Stimulated activated CD8-positive, alpha-beta memory T cell treated with anti-CD3 and anti-CD28 coated beads, Interleukin-7, amount 100 ng/mL, for 24 hours (primary cell): Measurements from ENCODE around the gene CCNY.
"Not testable (repeated sequence)": the region's sequence is repeated elsewhere in the genome, so short reads cannot be mapped to it uniquely, and the experiment has no call there.

ENCODE experiments used
- DNase-seq: peaks from one replicate; pipeline ENCODE4 v3.0.0-alpha.2; 2020; ENCODE audit warnings: low read depth

The CCNY gene

DNA sequence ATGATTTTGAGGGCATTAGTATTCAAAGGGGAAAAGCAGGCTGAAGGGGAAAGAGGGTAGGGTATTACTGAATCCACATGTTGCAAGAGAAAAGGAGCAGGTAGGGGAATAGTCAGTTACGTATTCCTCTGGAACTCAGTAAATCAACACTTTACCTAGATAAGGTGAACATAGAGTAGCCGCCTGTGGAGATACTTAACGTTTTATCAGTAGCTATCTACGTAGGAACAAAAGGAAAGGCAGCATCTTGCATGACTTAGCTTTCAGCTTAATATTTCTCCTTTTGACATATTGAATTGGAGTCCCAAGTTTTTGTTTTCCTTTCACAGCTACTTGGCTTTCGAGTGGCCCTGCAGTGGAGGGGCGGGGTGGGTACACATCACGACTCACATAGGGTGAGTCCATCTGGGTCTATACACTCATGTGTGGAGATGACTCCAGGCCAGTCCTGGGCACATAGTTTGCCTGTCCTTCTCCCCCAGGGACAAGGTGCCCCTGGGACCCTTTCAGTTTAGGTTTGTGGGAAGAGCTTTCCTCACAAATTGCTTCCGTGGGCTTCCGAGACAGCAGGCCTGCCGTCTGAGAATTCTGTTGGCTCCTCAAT lies 48.1 kb downstream of the CCNY start:
- no peak for DNase-seq

DNA sequence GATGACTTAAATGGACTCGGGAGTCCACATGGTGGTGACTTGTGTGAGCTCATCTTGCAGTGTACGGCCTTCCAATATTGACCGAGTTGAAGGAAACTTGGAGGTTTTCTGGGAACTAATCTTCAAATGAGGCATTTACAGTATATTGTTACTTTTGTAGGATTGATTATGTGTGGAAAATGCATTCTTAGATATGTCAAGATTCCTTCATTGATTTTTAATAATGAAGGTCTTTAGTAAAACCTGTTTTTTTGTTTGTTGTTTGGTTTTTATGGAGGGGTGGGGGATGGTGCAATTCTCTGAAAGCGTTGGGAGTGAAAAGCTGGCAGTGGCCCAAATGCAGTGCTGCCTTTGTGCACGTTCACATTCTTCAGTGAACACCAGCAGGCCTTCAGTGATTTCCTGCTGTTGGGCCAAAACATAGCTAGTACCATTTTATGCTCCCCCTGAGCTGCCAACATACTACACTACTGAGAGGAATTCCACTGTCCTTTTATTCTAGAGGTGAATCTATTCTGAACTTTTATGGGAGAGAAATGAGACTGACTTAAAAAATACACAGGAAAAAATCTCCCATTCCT lies 50.4 kb downstream of the CCNY start:
- no peak for DNase-seq

DNA sequence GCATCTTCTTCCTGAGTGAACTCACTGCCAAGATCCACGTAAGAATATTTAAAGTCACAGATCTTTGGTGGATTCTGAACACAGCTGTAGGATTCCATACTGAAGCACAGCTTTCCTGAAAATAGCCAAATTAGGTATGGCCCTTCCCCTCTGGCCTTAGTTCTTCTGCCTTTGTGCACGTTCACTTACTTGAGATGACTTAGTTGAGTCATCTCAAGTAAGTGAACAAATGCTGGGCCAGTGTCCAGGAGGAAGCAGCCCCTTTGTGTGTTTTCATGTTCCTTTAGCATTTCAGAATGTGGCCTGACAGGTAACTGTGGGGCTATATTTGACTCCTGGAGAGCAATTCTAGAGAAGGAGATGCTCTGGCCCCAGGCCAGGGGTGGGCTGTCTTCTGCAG lies 51.5 kb downstream of the CCNY start:
- DNase-seq = no peak

DNA sequence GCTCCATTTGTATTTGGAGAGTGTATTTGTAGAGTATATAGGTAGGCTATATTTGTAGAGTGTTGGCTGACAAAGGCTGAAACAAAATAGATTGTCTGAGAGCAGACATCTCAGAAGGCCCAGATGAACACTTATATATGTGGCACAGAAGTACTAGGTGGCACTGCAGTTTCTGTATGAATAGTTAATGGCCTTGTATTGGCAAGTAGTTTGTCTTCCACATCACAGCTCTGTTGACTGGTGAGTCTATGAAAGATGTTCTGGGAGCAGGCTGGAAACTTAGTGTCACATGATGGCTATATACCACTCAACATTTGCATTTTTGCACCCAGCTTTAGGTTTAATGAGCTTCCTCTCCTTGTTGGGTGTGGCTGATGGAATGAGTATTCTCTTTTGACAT lies 51.9 kb downstream of the CCNY start:
- DNase-seq = no peak

DNA sequence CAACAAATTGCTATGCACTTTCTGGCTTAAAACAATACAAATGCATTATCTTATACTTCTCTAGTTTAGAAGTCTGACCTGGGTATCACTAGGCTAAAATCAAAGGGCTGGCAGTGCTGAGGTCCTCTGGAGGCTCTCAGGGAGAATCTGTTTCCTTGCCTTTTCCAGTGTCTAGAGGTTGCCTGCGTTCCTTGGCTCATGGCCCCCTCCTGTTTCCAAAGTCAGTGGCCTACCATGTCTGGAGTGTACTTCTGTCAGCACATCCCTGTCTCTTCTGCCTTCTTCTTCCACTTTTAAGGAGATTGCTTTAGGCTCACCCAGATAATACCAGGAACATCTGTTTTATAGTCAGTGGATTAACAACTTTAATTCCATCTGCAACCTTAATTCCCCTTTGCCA lies 52.4 kb downstream of the CCNY start:
- DNase-seq = no peak

DNA sequence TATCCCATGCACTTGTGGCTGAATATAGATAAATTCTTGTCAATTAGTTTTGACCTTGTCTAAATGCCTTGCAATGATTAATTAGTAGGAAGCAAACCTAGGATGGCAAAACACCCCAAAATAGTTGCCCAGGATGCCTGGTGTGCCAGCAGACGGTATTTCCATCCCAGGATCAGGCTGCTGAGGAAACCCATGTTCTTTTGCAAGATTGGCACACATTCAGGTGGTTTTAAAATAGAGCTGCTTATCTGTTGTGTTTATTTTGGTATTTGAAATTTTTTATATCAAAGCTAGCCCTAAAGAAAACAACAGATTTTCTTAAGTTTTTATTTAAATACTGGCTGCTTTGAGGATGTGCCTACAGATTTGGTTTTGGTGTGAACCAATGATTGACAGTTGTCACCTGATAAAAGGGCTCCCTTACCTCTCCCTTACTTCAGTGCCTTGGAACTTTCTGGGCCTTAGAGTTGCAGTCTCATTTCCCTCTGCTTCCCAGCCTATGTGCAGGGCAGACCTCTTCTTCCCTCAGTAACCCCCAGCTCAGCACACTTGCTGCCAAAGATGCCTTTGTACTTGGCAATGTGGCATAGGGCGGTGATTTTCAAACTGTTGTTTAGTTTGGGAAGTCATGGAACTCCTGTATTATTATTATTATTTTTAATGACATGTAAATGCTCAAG lies 54.0 kb downstream of the CCNY start:
- DNase-seq = no peak

DNA sequence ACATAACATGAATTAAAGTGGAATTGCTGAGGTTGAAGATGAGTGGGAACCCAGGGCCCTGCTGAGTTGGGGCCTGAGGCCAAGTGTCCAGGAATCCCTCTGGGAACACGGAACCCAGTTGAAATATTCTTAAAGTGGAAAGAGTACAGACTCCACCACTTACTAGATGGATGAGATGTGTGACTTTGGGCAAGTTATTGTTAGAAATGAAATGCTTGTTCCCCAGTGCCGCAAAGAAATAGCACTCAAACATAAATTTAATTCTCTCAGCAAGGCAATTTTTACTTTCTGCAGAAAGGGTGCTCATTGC lies 54.5 kb downstream of the CCNY start:
- DNase-seq = no peak

DNA sequence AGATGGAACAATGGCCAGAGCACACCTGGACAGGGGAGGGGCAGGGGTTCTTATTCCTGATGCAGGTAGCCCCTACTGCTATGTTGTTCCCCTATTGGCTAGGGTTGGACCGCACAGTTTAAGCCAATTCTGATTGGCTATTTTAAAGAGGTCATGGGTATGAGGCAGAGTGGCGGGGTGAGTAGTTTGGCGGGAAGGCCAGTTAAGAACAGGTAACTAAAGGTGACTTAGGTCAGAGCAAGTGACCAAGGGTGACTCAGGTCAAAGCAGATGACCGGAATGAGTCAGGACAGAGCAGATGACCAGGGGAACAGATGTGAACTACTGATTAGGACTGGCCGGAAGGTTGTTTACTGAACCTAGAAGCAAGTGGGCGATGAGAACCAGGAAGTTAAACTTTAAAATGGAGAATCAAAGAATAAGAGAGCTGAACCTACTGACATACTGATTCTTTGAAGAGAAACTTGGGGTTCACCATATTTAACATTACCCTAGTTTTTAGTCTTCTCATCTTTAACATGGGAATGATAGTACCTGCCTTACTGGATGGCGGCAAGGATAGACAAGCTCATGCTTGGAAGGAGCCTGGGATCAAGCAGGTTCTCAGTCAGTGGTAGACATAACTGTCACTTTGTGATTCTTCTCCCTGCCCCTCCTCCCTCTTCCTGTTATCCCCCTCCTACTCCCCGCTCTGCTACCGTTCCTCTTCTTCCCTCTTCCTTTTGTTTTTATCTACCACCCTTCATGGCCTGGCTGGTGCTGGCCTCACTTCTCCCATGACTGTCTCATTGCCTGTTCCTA lies 55.0 kb downstream of the CCNY start:
- no peak for DNase-seq

DNA sequence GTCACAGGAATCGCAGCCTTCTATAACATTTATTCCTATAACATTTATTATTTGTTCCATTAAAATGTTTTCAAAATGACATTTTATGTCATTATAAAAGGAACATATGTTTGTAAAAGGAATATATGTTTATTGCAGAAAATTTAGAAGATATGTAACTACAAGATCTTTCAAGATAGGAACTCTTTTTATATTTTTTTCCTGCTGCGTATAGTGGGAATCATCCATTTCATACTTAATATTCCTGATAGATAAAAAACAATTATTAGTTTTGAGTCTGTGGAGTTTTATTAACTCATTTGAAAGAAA lies 55.6 kb downstream of the CCNY start:
- DNase-seq = no peak

DNA sequence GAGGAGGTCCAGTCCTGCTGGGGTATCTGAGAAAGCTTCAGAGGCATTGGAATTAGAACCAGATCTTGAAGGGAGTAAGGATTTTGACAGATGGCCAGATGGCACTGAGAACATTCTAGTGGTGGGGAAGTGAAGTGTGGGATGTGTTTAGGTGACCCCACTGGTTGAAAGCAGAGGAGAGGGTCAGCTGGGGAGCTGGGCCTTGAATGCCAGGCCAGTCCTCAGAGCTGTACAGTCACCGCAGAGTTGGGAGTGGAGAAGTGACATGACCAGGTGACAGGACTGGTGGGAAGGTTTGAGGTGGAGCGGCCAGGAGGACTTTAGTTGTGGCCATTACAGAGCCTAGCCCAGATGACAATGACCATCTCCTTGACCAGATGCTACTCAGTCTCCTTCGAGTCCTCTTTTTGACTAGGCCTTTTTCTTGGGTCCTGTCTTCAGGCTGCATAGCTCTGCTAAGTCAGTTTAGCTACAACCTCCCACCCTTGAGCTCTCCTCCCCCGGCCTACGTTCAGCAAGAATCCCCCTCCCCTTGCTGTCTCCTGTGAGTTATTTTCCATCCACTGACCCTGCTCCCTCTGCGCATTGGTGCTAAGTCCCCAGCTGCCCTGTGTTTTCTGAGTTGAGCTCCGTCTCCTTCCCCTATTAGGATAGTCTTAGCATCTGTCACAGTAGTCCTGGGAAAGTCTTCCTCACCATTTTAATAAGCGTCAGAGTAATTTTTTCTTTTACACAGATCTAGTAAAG lies 56.3 kb downstream of the CCNY start:
- no peak for DNase-seq

DNA sequence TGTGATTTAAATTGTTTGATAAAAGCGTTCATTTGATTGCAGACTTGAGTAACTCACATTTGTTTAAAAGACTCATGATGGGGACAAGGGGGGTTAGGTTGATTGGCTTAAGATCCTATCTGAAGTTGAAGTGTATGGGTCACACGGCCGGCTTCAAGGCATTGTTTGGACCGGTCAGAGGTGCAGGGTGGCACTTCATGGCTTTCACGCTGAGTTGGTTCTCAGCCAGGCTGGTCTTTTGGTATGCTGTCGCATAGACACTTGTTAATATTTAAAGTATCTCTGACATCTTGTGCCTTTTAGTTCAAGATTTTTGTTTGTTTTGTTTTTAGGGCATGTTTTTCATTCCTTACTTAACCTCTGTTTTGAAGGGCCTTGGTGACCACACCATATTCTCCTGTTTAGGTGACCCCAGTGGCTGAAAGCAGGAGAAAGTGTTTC lies 58.1 kb downstream of the CCNY start:
- DNase-seq = no peak

DNA sequence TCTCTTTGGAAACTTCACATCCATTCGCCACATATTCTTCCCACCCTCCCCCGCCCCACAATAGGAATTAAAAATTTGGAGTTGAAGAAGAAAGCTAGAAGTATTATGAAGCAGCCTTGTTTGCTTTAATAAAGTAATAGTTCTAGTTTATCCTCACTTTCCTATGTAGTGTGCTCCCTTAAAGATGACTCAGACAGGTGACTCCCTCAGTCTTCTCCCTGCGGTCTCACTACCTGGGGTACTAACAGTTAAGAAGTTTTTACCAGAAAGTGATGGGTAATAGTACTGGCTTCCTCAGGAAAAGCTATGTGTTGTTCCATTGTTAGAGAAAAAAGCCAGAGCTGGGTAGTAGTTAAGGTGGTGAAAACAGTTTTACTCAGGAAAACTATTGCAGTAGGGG lies 58.6 kb downstream of the CCNY start:
- no peak for DNase-seq

DNA sequence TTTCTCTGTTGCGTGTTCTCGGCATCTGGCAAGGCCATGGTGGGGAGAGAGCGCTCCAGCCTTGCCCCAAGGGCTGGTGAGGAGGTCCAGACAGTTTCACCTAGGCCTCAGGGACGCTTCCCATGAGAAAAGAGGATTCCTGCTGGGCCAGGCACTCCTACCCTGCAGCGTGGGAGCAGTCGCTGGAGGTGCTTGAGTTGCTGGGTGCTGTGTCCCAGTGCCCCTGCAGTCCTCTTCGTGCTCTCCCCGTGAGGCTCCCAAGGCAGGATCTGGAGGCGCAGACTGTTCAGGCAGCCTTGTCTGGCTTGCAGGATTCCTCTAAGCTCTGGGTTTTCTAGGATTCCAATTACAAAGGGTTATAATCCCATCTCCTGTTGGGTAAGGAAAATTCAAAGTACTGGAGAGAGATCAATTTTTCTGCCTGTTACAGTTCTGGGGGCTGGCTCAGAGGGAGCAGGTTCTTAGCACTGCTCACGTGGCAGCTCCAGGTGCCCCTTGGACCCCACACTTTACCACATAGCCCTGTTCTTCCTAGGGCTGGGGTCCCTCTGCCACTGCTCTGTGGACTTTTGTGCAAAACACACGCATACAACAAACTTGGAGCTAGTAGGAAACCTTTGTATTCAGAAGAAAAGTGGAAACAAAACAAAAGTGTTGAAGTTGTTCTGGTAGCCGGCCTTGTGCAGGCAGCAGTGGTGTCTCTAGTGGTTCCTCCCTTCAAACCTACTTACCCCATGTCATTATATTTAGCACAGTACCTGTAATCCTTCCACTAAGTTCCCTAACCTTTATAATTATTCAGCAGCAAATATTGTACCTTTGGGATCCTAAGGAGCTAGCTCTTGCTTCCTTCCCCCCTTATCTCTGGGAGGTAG lies 60.5 kb downstream of the CCNY start:
- DNase-seq = no peak

DNA sequence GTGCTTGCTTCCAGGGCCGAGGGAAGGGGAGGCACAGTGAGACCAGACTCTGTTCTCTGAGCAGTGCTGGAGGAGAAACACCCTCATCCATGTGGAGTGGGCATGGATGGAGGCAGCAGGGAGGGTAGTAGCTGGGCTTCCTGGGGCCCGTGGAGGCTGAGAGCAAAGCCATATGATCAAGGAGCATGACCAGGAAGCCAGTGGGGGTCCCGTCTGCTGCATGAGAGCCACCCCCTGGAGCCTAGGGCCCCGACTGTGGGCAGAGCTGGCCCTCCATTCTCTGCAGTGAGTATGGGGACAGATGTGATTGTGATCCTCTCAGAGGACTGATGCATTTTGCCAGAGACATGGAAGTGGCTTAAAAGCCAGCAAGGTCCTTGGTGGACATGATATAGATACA lies 61.6 kb downstream of the CCNY start:
- DNase-seq = no peak

DNA sequence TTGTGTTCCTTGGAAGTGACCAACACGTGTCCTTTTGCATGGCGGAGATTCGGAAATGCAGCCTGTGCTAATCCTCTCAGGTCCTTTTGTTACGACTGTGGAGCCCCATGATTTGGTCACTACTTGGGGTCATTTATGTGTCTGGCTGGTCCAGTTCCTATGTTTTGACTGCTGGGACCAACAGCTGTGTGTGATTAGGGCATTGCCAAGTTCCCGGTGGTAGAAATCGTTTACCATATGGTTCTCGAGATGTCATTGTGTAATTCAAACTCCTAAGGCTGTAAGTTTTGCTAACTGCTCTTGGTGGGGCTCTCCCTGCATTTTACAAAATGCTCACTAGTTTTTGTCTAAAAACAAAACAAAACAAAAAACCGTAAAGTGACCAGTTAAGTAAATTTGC lies 62.0 kb downstream of the CCNY start:
- no peak for DNase-seq

DNA sequence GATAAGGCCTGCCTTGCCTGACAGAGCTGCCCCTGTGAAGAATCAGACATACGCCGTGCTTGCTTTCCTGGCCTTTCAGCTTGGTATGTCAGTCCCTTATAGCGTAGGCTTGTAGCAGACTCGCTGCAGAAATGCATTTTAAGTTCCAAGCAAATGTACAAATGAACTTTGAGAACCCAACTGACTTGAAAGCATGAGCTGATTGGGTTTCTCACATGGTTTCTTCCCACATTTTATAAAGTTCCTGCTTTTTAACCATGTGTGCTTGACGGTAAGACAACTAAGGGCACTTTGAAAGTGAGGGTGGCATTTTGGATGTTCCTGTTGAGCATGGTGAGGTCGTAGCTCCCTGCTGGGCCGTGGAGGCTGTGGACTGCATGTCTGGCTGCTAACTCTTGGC lies 62.6 kb downstream of the CCNY start:
- DNase-seq = no peak

DNA sequence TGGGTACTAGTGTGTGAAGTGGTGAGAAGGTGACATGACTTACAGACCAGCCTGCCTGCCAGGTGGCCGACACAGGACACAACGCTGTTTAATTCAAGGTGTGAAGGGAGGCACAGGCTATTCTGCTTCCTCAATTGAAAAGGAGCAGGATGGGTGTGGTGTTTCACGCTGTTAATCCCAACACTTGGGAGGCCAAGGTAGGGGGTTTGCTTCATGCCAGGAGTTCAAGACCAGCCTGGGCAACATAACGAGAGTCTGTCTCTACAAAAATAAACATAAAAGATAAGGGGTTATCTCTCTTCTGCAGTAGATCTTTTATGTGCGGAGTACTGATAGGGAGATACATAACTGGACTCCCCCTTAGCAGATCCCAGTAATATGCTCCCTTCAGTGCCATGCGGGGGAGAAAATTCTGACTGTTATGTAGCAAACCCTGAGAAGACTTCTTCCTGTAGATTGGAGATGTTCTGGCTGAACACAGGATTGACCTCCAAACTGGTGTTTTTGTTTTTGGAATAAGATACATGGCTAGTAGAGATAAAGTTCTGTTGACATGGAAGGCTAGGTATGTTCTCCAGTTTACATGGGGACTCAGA lies 63.2 kb downstream of the CCNY start:
- DNase-seq = no peak

DNA sequence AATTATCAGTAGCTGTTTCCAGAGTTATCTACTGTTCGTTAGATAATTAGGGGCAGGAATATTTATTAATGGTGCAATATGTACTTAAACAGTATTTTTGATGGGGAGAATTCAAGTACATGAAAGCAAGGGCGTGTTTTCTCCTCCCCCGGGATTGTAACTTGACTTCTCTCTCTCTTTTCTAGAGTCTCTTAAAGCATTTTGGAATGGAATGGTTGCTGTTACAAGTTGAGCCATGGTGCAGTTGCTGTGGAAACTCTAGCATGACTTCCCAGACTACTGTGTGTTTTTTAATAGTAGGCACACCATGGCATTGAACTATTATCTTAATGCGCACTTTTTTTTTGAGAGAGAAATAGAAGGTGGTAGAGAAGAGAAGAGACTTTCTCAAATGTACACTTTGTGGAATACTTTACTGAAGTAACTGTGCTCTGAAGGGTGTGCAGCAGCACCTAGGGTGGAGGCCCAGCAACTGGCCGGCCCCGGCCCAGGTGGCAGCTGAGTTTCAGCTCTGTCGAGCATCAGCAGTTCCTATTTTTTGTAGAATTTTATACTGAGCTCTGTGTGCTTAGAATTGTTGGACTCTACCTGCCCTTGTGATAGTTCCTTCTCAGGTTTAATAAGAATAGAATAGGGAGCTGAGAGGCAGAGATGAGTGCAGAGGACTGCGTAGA lies 64.4 kb downstream of the CCNY start:
- no peak for DNase-seq

DNA sequence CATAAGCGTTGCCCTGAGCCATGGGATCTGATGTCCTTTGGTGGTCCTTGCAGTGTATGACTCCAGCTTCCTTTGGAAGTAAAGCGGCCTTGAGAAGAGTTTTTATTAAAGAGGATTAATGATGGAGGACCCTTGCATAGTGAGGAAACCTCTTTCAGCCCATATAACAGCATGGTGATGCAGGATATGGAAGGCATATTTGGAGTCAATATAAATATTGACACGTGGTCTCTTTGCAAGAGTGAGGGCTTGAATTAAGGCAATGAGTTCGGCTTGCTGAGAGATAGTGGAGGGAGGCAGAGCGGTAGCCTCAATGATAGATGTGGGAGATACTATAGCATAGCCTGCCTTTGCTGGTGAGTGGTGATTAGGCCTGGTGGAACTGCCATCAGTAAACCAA lies 67.2 kb downstream of the CCNY start:
- not testable (repeated sequence) for DNase-seq

DNA sequence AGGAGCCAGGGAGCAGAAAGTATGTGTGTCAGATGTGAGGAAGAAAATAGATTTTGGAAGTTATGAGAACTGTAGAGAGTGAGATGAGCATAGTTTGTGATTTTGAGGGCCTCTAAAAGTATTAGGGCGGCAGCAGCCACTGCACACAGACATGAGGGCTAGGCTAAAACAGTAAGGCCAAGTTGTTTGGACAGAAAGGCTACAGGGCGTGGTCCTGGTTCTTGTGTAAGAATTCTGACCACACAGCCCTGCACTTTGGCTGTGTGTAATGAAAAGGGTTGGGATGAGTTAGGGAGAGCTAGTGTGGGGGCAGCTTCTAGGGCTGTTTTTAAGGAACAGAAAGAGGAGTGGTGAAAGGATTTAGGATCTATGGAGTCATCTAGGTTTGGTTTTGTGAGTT lies 67.8 kb downstream of the CCNY start:
- not testable (repeated sequence) for DNase-seq
